ENCODE measurements around the gene BTBD9. TPM values are rescaled to one million over a fixed set of nuclear protein-coding genes. Genes with fewer than 3 reads are reported as not detected.

The BTBD9 gene
- total RNA-seq, 4 donors from 2014 or later, result 10.6 to 16.6 (median 15.1) TPM

DNA sequence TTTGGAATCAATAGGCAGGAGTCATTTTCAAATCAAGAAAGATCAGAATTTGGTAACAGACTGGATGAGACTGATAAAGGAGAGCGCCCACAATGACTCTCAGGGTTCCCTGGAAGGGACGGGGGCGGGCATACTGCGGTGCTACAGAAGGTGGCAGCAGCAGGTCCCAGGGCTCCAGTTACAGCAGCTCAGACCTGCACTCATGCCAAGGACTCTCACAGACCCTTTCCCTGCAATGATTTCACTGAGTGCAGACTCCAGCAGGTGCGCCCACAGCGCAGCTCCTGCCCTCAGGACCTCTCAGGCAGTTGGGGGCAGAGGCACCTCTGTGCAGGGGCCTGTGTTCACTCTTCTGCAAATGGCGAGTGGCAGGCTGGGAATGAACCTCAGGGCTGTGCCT, 460.4 kb downstream of the BTBD9 start:
- TF ChIP-seq POLR2A (IDR thresholded peaks at IDR 0.05) (no peak), CTCF (IDR thresholded peaks at IDR 0.05) (no peak)
- DNase-seq (ENCODE audit: low spot score in 2 of 2), result peak in 1 of 2 donors; percentile 61
- no peak overlapping the region for H3K4me3 ChIP-seq (ENCODE audit: low read depth, poor library complexity, severe bottlenecking)
- 97% methylated on average over 7 of the region's 7 CpGs for WGBS, 2 donors
- intact Hi-C loops (cut with DNase I; ENCODE audit: low total_unique reads), result no loop called here

DNA sequence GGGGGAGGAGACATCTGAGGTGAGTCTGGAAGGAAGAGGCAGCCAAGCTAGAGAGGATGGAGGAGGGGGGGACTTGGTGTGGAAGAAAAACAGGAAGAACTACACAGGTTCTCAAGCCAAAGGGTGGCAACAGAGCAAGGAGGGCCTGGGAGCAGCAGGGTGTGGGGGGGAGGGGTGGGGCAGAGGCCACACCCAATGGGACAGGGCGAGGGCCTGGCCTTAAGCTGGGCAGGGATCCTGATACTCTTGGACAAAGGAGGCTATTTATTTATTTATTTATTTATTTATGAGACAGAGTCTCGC, 461.2 kb downstream of the BTBD9 start:
- TF ChIP-seq POLR2A (IDR thresholded peaks at IDR 0.05) (no peak), CTCF (IDR thresholded peaks at IDR 0.05) (no peak)
- no peak overlapping the region for H3K4me3 ChIP-seq (ENCODE audit: low read depth, poor library complexity, severe bottlenecking)
- 83 to 84% methylated on average over 2 of the region's 2 CpGs for WGBS, 2 donors
- DNase-seq (ENCODE audit: low spot score in 2 of 2), result no peak
- intact Hi-C loops (cut with DNase I; ENCODE audit: low total_unique reads), result no loop called here

- intact Hi-C loops (cut with DNase I; ENCODE audit: low total_unique reads), result no loop called here
- TF ChIP-seq CTCF (IDR thresholded peaks at IDR 0.05) (no peak), POLR2A (IDR thresholded peaks at IDR 0.05) (no peak)
- 88% methylated on average over 14 of the region's 14 CpGs for WGBS, 2 donors
- H3K4me3 ChIP-seq (ENCODE audit: low read depth, poor library complexity, severe bottlenecking), result no peak overlapping the region
- peak in 1 of 2 donors; percentile 70 for DNase-seq (ENCODE audit: low spot score in 2 of 2)
These were observed 461.7 kb downstream of the BTBD9 start for GRCh38 chr6:38177882-38178583.

DNA sequence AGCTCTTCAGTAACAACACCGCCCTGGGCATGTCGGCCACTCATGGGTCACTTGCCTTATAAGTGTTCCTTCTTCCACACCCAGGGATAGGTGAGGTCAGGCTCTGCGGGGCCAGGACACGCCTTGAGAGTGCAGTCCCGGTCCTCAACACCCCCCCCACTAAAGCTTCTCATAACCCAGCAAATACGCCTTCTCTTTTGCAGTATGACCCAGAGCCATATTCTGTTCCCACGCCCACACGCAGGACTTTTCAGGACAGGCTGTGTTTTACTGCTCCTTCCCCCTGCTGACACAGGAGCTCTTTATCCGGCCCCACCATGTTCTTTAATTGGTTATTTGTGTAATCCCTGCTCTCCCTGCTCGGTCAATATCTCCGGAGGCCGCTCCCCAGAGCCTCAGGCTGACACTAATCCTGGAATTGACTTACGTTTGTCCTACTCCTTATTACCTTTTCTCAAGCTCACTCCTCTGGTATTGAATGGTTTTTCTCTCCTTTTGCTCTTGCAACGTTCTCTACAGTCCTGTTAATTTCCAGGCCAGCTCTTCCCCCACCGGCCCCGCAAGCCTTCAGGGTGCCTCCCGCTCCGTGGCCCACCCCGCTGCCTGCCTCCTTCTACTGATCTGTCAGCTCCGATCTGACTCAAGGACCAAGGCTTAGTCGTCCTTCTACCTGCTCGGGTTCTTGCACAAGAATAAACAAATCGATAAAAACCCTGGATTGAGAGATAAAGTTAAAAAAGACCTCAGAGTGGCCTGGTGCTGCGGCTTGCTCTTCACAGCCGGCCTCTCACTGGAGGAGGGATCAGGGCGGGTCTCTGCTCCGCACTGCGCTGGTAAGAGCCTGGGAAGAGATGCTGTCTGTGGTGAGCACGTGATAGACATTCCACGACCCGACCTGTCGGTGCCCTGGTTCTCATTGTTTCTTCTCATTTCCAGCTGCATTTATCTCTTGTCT, 462.7 kb downstream of the BTBD9 start:
- H3K4me3 ChIP-seq (ENCODE audit: low read depth, poor library complexity, severe bottlenecking), result no peak overlapping the region
- intact Hi-C loops (cut with DNase I; ENCODE audit: low total_unique reads), result no loop called here
- DNase-seq (ENCODE audit: low spot score in 2 of 2), result no peak
- WGBS, 2 donors, result 72 to 73% methylated on average over 32 of the region's 32 CpGs
- TF ChIP-seq CTCF (IDR thresholded peaks at IDR 0.05) (no peak), POLR2A (IDR thresholded peaks at IDR 0.05) (no peak)

- intact Hi-C loops (cut with DNase I; ENCODE audit: low total_unique reads), result no loop called here
- WGBS, 2 donors, result 96 to 98% methylated on average over 9 to 11 of the region's 11 CpGs
- TF ChIP-seq POLR2A (IDR thresholded peaks at IDR 0.05), result no peak
- TF ChIP-seq CTCF (IDR thresholded peaks at IDR 0.05), result no peak
These were observed 463.9 kb downstream of the BTBD9 start for GRCh38 chr6:38175786-38176185.

More at GRCh38 chr6:38175786-38176185, 463.9 kb downstream of the BTBD9 start:
- DNase-seq (ENCODE audit: low spot score in 2 of 2), result no peak
- no peak overlapping the region for H3K4me3 ChIP-seq (ENCODE audit: low read depth, poor library complexity, severe bottlenecking)

All from lower leg skin (tissue), 4 donors.